OCI-LY3 (cell line): ENCODE measurements around the gene MACF1.

Experiments used
- EZH2phosphoT487 ChIP-seq: fragments of 200-600 bp; shearing (Covaris generic); IDR thresholded peaks from 2 replicates; pipeline ENCODE4 v1.6.1; 2018; ENCODE audit warnings: antibody characterized with exemption, mixed run types, low read depth
- TF ChIP-seq, protein P1 (sequence below): fragments of 200-600, 300-600 bp; sonication (generic); IDR thresholded peaks from 2 replicates; pipeline ENCODE4 v1.5.1; 2014; ENCODE audit warnings: antibody characterized with exemption, low read length, low read depth

DNA sequence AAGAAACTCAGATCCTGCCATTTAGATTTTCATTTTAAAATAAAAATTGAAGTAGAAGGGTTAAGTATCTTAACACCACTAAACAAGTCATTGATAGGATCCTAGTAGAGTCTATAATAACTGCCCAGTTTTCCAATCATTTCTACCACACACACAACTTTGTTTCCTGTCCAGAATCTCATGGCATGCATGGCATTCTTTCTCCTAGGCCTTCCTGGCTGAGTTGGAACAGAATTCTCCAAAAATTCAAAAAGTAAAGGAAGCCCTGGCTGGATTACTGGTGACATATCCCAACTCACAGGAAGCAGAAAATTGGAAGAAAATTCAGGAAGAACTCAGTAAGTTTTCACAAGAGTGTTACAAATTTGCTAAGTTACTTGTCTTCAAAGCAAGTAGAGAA, 175.5 kb downstream of the MACF1 start:
- no peak for TF ChIP-seq EZH2phosphoT487
- TF ChIP-seq, protein P1, sequence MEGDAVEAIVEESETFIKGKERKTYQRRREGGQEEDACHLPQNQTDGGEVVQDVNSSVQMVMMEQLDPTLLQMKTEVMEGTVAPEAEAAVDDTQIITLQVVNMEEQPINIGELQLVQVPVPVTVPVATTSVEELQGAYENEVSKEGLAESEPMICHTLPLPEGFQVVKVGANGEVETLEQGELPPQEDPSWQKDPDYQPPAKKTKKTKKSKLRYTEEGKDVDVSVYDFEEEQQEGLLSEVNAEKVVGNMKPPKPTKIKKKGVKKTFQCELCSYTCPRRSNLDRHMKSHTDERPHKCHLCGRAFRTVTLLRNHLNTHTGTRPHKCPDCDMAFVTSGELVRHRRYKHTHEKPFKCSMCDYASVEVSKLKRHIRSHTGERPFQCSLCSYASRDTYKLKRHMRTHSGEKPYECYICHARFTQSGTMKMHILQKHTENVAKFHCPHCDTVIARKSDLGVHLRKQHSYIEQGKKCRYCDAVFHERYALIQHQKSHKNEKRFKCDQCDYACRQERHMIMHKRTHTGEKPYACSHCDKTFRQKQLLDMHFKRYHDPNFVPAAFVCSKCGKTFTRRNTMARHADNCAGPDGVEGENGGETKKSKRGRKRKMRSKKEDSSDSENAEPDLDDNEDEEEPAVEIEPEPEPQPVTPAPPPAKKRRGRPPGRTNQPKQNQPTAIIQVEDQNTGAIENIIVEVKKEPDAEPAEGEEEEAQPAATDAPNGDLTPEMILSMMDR, result no peak
